Endothelial cell of umbilical vein (primary cell): Measurements from ENCODE around the gene ARHGAP27. TPM values are rescaled to one million over a fixed set of nuclear protein-coding genes. Genes with fewer than 3 reads are reported as not detected.

ENCODE experiments used
- BruUV-seq: library from RNA; stranded (reverse); fragments of 400-500 nt; replicated peaks from 2 replicates; lab custom pipeline; 2021; lab: Mats Ljungman, UMichigan
- CTCF ChIA-PET: fragments of 300-600, 350-600 bp; sonication (Branson Sonifier 250); formaldehyde crosslinking; loops from one replicate; lab custom pipeline; 2021; ENCODE audit warnings: antibody characterized with exemption, inconsistent platforms; lab: Charles Lee
- POLR2A ChIA-PET: fragments of 300-600, 350-600 bp; sonication (Branson Sonifier 250); formaldehyde crosslinking; loops from one replicate; lab custom pipeline; 2021; ENCODE audit warnings: antibody characterized with exemption, inconsistent platforms; lab: Charles Lee
- DNase-seq: peaks from one replicate; pipeline ENCODE4 v3.0.0-alpha.2; 2011; ENCODE audit warnings: low read depth, low spot score
- FAIRE-seq: peaks from 2 replicates; lab custom pipeline; 2011; peaks lifted over from hg19 to GRCh38; lab: Jason Lieb, UNC
- H2AFZ ChIP-seq: 2 replicates; pipeline ENCODE4 v1.6.0; 2012; ENCODE audit warnings: low read depth, low read length, control low read depth, inconsistent platforms
- H3K27ac ChIP-seq: 2 replicates; pipeline ENCODE4 v1.5.1; 2011; ENCODE audit warnings: low read depth, mild to moderate bottlenecking, control low read depth, low read length, moderate library complexity; ENCODE audit not compliant: insufficient read depth
- H3K27me3 ChIP-seq, 2 experiments: 2 replicates each; pipeline versions ENCODE4 v1.6.0 to v1.6.1; 2011; ENCODE audit warnings: low read length in 2 of 2, mixed read lengths in 1 of 2; ENCODE audit not compliant: control insufficient read depth in 2 of 2, insufficient read depth in 2 of 2
- H3K36me3 ChIP-seq, 2 experiments: 2 replicates in 1 of 2; 3 replicates in 1 of 2; pipeline ENCODE4 v1.5.1; 2011; ENCODE audit warnings: low read length in 2 of 2, mild to moderate bottlenecking in 1 of 2, moderate library complexity in 1 of 2; ENCODE audit not compliant: control insufficient read depth in 2 of 2, insufficient read depth in 2 of 2; ENCODE audit errors: extremely low read depth in 1 of 2
- H3K4me1 ChIP-seq: 3 replicates; pipeline ENCODE4 v1.5.1; 2011; ENCODE audit warnings: mild to moderate bottlenecking, low read length; ENCODE audit not compliant: control insufficient read depth, insufficient read depth; ENCODE audit errors: extremely low read depth
- H3K4me2 ChIP-seq: 2 replicates; pipeline ENCODE4 v1.6.1; 2011; ENCODE audit warnings: low read length, control low read depth, mixed read lengths; ENCODE audit not compliant: insufficient read depth
- H3K4me3 ChIP-seq, 3 experiments: fragments of 200-600 bp in 1 of 3; sonication (generic), shearing (Covaris generic) in 1 of 3; replicated peaks in 1 of 3; 2 replicates each; pipeline ENCODE4 v1.5.1; 2011 to 2016; ENCODE audit warnings: control low read depth in 3 of 3, low read length in 3 of 3, mild to moderate bottlenecking in 2 of 3, inconsistent platforms in 1 of 3, low read depth in 1 of 3, moderate library complexity in 1 of 3; ENCODE audit not compliant: insufficient read depth in 1 of 3
- H3K79me2 ChIP-seq: 2 replicates; pipeline ENCODE4 v1.6.0; 2012; ENCODE audit warnings: low read length, inconsistent platforms; ENCODE audit not compliant: control insufficient read depth, insufficient read depth
- H3K9ac ChIP-seq: replicated peaks from 2 replicates; pipeline ENCODE3; 2011; ENCODE audit warnings: low read length, control low read depth; ENCODE audit not compliant: insufficient read depth; ENCODE audit errors: extremely low read depth
- H3K9me1 ChIP-seq: replicated peaks from 3 replicates; pipeline ENCODE4 v1.6.0; 2011; ENCODE audit warnings: mild to moderate bottlenecking, low read length; ENCODE audit not compliant: control insufficient read depth, insufficient read depth; ENCODE audit errors: extremely low read depth
- H3K9me3 ChIP-seq: replicated peaks from 2 replicates; pipeline ENCODE4 v1.5.1; 2012; ENCODE audit warnings: low read length, inconsistent platforms; ENCODE audit not compliant: control insufficient read depth, insufficient read depth
- H4K20me1 ChIP-seq: replicated peaks from 2 replicates; pipeline ENCODE3; 2011; ENCODE audit warnings: mild to moderate bottlenecking, low read length; ENCODE audit not compliant: control insufficient read depth, insufficient read depth; ENCODE audit errors: extremely low read depth
- EZH2 ChIP-seq: IDR thresholded peaks from 2 replicates; pipeline ENCODE4 v1.6.1; 2012; ENCODE audit warnings: borderline replicate concordance, low read depth, mild to moderate bottlenecking, moderate library complexity, low read length, inconsistent platforms; ENCODE audit not compliant: severe bottlenecking
- FOS ChIP-seq: IDR thresholded peaks from 2 replicates; pipeline ENCODE4 v1.6.1; 2011; ENCODE audit warnings: mild to moderate bottlenecking, low read length, moderate library complexity, borderline replicate concordance; ENCODE audit not compliant: insufficient read depth
- GATA2 ChIP-seq: IDR thresholded peaks from 2 replicates; pipeline ENCODE4 v1.7.0; 2011; ENCODE audit warnings: low read depth, mild to moderate bottlenecking, moderate library complexity, mixed read lengths, low read length; ENCODE audit not compliant: insufficient read length, insufficient read depth
- JUN ChIP-seq: IDR thresholded peaks from 2 replicates; pipeline ENCODE4 v1.6.1; 2011; ENCODE audit warnings: borderline replicate concordance, low read depth; ENCODE audit not compliant: insufficient read length, insufficient read depth
- POLR2A ChIP-seq: IDR thresholded peaks from 2 replicates; pipeline ENCODE4 v1.6.1; 2012; ENCODE audit warnings: low read depth, mild to moderate bottlenecking, control low read depth, low read length
- POLR2AphosphoS5 ChIP-seq: IDR thresholded peaks from 2 replicates; pipeline ENCODE4 v1.6.1; 2012; ENCODE audit warnings: low read depth, mild to moderate bottlenecking, control low read depth, low read length, moderate library complexity; ENCODE audit not compliant: insufficient read depth
- dilution Hi-C: fragments of 300-500 bp; cut with MboI; formaldehyde crosslinking; loops from one replicate; pipeline ENCODE4 v1.15.0; 2019; ENCODE audit warnings: low sequenced_read_pairs; ENCODE audit not compliant: extremely low pct_ligation_motif_present
- intact Hi-C: fragments of 100-400 bp; cut with micrococcal nuclease; formaldehyde crosslinking; loops from one replicate; pipeline ENCODE4 v1.10.0; 2022
- polyA plus RNA-seq, 4 experiments: library from polyadenylated mRNA; depleted of rRNA in 3 of 4; stranded (reverse) in 3 of 4; unstranded in 1 of 4; fragments of >200 nt; gene quantifications; 2 replicates each; pipeline versions ENCODE4 v1.2.1 to v1.2.3, GENCODE V29; 2011 to 2012; ENCODE audit warnings: missing spikeins in 1 of 4
- total RNA-seq: library from RNA; stranded (reverse); gene quantifications from 2 replicates; pipeline ENCODE4 v1.2.3, GENCODE V29; 2021
- TF ChIP-seq, protein P1 (sequence below): IDR thresholded peaks from 2 replicates; pipeline ENCODE4 v1.6.1; 2011; ENCODE audit not compliant: insufficient read depth, insufficient read length
- TF ChIP-seq, protein P2 (sequence below), 2 donors: IDR thresholded peaks; 1 replicate in 1 of 2; 2 replicates in 1 of 2; pipeline ENCODE4 v1.5.1; 2011; ENCODE audit warnings: low read length in 2 of 2, mild to moderate bottlenecking in 2 of 2, moderate library complexity in 2 of 2, control low read depth in 1 of 2, inconsistent platforms in 1 of 2, low read depth in 1 of 2; ENCODE audit not compliant: insufficient read depth in 1 of 2; ENCODE audit errors: extremely low read depth in 1 of 2

The ARHGAP27 gene
- total and polyA plus RNA-seq, 2 donors (not counting 3 experiments of a cell fraction or from before 2014, with no cell fraction given) = 21.0 to 47.0 TPM

GRCh38 chr17:45435481-45435880, 2.8 kb upstream of the ARHGAP27 start:
- CTCF ChIA-PET = no interaction called here
- TF ChIP-seq GATA2 (no peak), FOS (no peak), EZH2 (no peak), JUN (no peak), POLR2AphosphoS5 (no peak), POLR2A (no peak)
- TF ChIP-seq, protein P1, sequence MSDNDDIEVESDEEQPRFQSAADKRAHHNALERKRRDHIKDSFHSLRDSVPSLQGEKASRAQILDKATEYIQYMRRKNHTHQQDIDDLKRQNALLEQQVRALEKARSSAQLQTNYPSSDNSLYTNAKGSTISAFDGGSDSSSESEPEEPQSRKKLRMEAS = no peak
- TF ChIP-seq, protein P2, sequence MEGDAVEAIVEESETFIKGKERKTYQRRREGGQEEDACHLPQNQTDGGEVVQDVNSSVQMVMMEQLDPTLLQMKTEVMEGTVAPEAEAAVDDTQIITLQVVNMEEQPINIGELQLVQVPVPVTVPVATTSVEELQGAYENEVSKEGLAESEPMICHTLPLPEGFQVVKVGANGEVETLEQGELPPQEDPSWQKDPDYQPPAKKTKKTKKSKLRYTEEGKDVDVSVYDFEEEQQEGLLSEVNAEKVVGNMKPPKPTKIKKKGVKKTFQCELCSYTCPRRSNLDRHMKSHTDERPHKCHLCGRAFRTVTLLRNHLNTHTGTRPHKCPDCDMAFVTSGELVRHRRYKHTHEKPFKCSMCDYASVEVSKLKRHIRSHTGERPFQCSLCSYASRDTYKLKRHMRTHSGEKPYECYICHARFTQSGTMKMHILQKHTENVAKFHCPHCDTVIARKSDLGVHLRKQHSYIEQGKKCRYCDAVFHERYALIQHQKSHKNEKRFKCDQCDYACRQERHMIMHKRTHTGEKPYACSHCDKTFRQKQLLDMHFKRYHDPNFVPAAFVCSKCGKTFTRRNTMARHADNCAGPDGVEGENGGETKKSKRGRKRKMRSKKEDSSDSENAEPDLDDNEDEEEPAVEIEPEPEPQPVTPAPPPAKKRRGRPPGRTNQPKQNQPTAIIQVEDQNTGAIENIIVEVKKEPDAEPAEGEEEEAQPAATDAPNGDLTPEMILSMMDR (IDR thresholded peaks at IDR 0.05; ENCODE audit: extremely low read depth in 1 of 2, insufficient read depth in 1 of 2, low read depth in 1 of 2, low read length in 2 of 2) = no peak
- no peaks in the 10 kb centered on the region for H4K20me1 ChIP-seq
- intact Hi-C loops = no loop called here
- BruUV-seq = no TSS peak
- FAIRE-seq (no peak), DNase-seq (no peak)
- H3K4me1 ChIP-seq = peaks cover 8% of the 10 kb centered on the region
- no peaks in the 10 kb centered on the region for H3K27me3 ChIP-seq
- no peak overlapping the region for H3K4me3 ChIP-seq
- H3K4me2 ChIP-seq = no peak overlapping the region
- dilution Hi-C loops = no loop called here
- H3K36me3 ChIP-seq = peaks cover 0 to 4% of the 10 kb centered on the region in 2 experiments
- no peaks in the 10 kb centered on the region for H3K9me1 ChIP-seq
- no peaks in the 10 kb centered on the region for H3K9me3 ChIP-seq
- POLR2A ChIA-PET = no interaction called here
- no peak overlapping the region for H3K27ac ChIP-seq
- no peak overlapping the region for H3K9ac ChIP-seq
- H3K79me2 ChIP-seq = no peaks in the 10 kb centered on the region
- no peak overlapping the region for H2AFZ ChIP-seq
